Caki2 (cell line): Measurements from ENCODE around the gene TFAP2B. TPM values are rescaled to one million over a fixed set of nuclear protein-coding genes. Genes with fewer than 3 reads are reported as not detected.

Experiments used
- DNase-seq: peaks from one replicate; pipeline ENCODE4 v3.0.0-alpha.2; 2015; ENCODE audit warnings: low read depth
- in situ Hi-C: cut with HindIII; loops from 2 replicates; pipeline ENCODE4 v1.10.0; 2016; ENCODE audit warnings: low sequenced_read_pairs, low pct_unique_long_range_greater_than_20kb, mixed read lengths
- total RNA-seq: library from RNA; depleted of rRNA; stranded (reverse); fragments of >200 nt; shearing (Covaris generic); gene quantifications from 2 replicates; pipeline ENCODE4 v1.2.3, GENCODE V29; 2014; ENCODE audit warnings: low replicate concordance

The TFAP2B gene
- total RNA-seq, 1 experiment from 2014 or later, result not detected

- DNase-seq, result no peak
- in situ Hi-C loops, result no loop called here
These were observed 25.2 kb downstream of the TFAP2B start for GRCh38 chr6:50843842-50844241.

DNA sequence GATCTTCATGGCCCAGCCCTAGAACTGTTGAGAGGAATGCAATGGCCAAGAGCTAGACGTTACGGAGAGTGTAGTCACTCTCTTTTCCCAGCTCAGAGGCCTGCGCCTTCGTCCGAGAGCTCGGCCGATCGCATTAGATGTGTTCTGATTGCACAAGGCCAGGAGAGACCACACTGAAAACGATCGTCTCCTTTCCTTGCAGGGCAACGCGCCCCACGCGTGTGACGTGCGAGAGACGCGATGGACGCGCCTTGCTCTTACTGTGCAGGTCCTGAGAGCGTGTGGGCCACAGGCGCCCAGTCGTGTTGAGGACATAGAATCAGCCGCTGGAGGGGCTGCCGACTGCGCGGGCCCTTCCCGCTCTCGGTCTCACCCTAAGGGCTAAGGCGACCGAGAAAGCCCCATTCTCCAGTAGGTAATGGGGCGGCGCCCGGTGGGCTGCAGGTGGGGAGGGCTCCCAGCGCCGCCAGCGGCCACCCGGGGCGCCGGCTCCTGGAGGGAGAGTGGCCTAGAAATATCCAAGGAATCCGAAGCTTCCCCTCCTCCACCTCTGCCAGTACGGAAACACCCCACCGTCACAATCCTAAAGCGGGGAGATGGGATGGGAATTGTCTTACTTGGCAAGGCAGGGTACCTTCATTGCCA is 26.9 kb downstream of the TFAP2B start:
- no peak for DNase-seq
- in situ Hi-C loops, result no loop called here

DNA sequence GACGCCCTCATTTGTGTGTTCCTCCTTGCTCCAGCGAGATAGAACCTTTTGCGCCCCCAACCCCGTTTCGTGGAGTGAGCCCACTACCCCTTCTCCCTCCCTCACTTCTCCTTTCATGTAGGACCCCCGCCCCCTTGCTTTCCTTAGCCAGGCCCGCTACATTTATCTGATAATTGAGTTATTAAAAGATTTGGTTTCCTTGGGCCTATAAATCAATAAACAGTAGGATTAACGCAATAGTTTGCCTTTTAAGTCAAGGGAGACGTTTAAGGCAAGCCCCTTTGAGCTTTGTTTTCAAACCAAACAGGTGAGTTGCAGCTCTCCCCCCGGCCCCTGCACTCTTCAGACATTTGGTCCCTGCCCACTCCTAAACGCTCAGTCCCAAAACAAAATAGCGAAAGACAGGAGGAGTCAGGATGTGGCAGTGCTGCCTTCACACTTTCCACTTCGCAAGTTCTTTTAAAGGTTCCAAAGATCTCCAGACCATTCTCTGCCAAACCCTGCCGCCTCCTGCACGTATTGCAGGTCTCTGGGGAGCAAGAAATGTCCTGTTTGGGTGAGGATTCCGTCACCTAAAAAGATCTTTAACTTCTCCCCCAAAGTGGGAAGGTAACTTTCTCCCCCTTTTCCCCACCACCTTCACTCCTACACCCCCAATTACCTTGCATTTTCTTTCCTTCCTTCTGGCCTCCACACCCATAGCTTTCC is 27.6 kb downstream of the TFAP2B start:
- no peak for DNase-seq
- in situ Hi-C loops, result no loop called here

DNA sequence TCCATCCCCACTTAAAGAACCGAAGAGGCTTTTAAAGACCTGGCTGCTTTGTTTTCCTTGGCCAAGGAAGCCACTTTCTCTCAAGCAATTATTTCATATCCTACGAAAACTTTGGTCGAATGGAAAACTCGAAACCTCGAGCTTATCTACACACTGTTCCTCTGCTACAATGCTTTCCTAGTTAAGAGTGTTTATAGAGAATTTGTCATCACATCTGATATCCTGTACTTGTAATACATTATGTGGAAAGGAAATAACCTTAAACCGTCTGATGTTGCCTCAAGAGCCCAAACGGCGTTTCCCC is 28.1 kb downstream of the TFAP2B start:
- in situ Hi-C loops, result no loop called here
- no peak for DNase-seq

GRCh38 chr6:50847890-50848594 is 29.4 kb downstream of the TFAP2B start:
- in situ Hi-C loops, result no loop called here
- DNase-seq, result no peak

DNA sequence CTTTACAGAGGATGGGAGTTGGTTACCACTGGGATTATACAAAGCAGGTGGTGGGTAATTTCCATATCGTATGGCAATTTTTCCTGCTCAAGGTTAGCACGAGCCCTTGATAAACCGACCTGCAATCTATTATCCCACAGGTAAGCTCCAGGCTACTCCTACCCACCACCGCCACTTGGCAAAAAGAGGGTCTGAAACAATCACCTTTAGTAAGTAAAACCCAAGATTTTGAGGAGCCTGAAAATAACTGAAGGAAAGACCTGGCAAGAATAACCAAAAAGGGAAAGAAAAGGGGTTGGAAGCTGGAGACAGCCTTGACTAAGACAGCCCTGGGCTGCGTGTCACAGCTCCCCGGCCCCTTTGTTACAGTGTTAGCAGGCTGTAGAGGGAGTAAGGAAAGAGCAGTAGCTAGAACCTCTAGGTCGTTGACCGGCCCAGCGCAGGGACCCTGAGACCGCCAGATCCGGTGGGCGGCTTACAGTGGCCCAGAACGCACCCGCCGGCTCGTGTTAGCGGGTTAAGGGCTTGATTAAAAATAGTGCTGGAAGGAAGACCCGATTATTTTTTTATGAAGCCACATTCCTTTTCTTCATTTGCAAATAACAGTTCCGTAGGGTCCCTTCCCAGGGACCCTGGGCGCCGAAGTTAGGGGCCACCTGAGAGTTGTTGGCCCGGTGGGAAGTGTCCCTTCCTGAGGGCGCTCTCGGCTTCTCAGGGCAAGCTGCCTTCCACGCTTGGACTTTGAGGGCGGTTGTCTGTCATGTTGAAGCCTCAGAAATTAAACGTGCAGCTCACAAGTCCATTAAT is 30.5 kb downstream of the TFAP2B start:
- DNase-seq, result no peak
- in situ Hi-C loops, result no loop called here

- in situ Hi-C loops, result no loop called here
These were observed 31.1 kb downstream of the TFAP2B start for GRCh38 chr6:50849796-50850180.

DNA sequence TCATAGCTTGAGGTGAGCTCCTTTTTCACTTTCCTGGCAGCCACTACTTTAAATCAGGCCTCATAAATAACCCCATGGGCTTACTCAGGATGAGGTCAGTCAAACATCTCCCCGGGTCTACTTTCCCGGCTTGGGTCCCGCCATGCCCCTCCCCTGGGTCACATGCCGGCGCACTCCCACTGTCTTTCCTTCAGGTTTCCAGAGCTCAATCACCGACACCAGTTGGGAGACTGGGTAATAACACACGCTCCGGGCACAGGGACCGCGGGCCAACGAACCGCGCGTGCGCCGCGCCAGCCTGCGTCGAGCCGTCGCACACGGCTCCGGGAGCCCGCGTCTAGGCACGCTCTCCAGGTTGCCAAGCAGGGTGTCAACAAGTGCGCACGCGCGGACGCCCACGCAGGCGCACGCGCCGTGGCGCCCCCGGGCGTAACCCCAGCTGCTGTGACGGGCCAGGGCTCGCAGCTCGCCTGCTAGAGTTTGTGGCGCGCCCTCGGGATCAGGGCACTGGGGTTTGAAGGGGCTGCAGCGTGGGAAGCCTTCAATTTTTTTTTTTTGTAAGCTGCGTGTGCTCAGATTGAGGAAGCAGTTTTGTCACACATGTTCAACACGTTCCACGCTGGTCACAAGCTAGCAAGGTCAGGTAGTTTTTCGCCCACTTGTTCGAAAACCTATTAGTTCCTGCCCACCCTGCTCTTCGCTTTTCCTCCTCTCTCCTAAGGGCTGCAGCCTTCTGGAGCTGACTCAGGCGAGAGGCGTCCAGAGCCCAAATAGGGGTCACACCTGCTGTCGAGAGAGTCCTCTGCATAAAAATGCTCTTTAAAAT is 31.8 kb downstream of the TFAP2B start:
- in situ Hi-C loops, result no loop called here
- DNase-seq, result no peak

More at GRCh38 chr6:50849796-50850180, 31.1 kb downstream of the TFAP2B start:
- DNase-seq, result no peak

DNA sequence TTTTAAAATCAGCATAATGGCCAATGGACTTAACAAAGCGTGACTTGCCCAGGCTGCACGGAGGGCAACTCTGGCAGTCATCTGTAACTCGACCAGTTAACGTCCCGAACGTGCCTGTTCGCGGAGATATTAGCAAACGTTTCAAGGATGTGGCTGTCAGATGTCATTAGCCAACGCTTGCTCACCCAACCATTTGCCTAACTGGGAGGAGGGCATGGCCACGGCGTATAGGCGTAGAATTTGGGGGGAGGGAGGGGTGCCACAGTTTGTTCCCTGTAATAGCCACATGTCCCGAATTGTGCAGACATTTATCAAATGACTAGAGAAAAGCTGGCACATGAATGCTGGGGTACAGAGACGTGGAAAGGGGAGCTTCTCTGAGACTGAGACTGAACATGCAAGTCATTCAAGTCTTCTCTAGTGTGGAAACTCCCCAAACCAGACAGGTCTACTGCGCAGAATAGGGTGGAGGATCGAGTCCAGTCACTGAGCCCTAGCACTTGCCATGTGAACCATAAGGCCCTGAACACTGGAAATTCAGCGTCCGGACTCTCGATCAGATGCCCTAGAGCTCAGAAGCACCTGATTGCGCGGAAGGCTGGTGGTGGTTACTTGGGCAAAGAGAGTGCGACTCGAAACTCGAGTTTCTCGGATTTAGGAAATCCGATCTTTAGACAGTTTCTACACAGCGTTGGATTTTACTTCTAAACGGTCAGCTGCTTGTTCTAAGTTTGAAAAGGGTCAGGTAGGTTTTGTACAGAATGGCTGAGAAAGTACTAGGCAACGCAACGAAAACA is 32.6 kb downstream of the TFAP2B start:
- in situ Hi-C loops, result no loop called here
- DNase-seq, result no peak

DNA sequence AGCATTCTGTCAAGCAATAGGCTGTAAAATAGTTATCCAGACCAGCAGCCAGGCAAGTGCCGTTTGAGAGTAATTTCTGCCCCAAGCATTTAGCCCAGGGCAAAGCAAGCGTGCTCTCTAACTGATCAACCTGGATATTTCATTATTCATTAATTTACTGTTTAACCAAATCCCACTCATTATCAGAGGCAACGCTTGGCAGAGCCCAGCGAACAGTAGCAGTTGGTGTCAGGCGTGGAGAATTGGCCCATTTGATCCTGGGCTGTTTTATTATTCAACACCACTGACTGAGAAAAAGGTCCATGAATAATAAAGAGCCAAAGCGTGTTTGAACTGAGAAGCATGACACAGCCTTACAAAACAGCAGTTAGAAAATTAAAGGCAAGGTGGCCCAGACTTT is 35.3 kb downstream of the TFAP2B start:
- in situ Hi-C loops, result no loop called here
- DNase-seq, result no peak

GRCh38 chr6:50861692-50862091 is 43.0 kb downstream of the TFAP2B start:
- in situ Hi-C loops, result no loop called here
- DNase-seq, result no peak

DNA sequence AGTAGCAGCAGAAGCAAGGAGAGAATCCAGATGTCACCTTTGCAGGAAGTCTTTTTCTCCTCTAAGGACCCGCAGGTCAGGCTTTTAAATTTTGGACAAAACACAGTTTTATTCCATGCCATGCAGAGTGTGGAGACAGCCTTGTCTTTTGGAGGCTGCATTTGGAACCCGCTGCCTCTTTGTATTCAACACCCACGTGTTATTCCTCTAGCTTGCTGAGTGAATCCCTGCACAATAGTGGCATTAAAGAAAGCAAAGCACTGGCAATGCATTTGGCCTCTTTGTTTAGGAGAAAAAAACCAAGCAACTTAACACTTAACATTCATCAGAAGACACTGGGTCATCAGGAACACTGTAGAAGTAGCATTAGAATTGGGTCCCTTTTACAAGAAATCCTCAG is 43.5 kb downstream of the TFAP2B start:
- no peak for DNase-seq
- in situ Hi-C loops, result no loop called here

- in situ Hi-C loops, result no loop called here
- no peak for DNase-seq
These were observed 45.9 kb downstream of the TFAP2B start for GRCh38 chr6:50864601-50865000.

DNA sequence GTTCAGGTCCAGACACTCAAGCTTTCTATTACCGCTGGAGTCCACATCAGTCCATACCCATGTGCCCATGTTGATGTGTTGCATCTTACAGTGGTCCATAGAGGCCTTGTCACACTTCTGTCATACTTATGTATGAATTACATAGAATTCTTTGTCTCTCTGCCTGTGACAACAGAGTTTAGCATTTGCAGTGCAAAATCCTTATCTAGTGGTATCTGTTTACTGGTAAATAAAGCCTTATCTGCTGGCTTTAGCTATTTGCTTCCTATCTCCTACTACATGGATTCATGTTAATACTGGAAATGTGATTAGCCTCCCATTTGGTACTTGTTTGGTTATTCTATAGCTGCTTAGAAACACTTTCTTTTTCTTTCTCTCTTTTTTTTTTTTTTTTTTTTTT is 49.8 kb downstream of the TFAP2B start:
- in situ Hi-C loops, result no loop called here
- DNase-seq, result no peak

- in situ Hi-C loops, result no loop called here
- DNase-seq, result no peak
These were observed 54.5 kb downstream of the TFAP2B start for GRCh38 chr6:50873167-50873566.

- in situ Hi-C loops, result no loop called here
- DNase-seq, result no peak
These were observed 65.7 kb downstream of the TFAP2B start for GRCh38 chr6:50884364-50884763.

DNA sequence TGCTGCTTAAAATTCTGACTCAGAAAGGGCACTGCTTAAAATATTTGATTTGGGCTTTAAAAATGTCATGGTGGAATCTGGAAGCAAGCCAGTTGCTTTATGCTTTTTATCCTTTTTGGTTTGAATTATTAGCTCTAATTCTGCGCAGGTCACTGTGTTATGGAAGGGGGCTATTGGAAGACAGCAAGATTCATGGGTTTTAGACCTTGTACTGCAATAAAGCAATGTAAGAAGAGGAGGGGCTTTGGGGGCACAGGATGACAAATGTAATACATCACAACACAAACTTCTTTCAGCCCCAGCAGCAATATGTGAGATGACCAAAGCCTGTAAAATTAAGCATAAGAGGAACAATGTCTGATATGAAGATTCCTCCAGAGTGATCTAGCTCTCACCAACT is 68.4 kb downstream of the TFAP2B start:
- DNase-seq, result no peak
- in situ Hi-C loops, result no loop called here
